ENCODE data around the gene TXNDC11.

GRCh38 chr16:11671271-11671670, 71.4 kb downstream of the TXNDC11 start:
- TF ChIP-seq CTCF (IDR thresholded peaks at IDR 0.05) (no peak), POLR2A (IDR thresholded peaks at IDR 0.05) (no peak), POLR2AphosphoS5 (IDR thresholded peaks at IDR 0.05; ENCODE audit: insufficient read depth in 1 of 2, low read depth in 1 of 2) (no peak)

Measured in vagina (tissue), 2 donors.